Activated CD4-positive, alpha-beta T cell treated with anti-CD3 and anti-CD28 coated beads, Interleukin-2, amount 50 U/mL, for 24 hours (primary cell): ENCODE results near the gene CDYL2.
"Not testable (repeated sequence)": the region's sequence is repeated elsewhere in the genome, so short reads cannot be mapped to it uniquely, and the experiment has no call there.

ENCODE experiments used
- DNase-seq, 2 donors: peaks; one replicate each; pipeline ENCODE4 v3.0.0-alpha.2; 2020; ENCODE audit warnings: low read depth in 1 of 2, low spot score in 1 of 2

Gene CDYL2, protein sequence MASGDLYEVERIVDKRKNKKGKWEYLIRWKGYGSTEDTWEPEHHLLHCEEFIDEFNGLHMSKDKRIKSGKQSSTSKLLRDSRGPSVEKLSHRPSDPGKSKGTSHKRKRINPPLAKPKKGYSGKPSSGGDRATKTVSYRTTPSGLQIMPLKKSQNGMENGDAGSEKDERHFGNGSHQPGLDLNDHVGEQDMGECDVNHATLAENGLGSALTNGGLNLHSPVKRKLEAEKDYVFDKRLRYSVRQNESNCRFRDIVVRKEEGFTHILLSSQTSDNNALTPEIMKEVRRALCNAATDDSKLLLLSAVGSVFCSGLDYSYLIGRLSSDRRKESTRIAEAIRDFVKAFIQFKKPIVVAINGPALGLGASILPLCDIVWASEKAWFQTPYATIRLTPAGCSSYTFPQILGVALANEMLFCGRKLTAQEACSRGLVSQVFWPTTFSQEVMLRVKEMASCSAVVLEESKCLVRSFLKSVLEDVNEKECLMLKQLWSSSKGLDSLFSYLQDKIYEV

DNA sequence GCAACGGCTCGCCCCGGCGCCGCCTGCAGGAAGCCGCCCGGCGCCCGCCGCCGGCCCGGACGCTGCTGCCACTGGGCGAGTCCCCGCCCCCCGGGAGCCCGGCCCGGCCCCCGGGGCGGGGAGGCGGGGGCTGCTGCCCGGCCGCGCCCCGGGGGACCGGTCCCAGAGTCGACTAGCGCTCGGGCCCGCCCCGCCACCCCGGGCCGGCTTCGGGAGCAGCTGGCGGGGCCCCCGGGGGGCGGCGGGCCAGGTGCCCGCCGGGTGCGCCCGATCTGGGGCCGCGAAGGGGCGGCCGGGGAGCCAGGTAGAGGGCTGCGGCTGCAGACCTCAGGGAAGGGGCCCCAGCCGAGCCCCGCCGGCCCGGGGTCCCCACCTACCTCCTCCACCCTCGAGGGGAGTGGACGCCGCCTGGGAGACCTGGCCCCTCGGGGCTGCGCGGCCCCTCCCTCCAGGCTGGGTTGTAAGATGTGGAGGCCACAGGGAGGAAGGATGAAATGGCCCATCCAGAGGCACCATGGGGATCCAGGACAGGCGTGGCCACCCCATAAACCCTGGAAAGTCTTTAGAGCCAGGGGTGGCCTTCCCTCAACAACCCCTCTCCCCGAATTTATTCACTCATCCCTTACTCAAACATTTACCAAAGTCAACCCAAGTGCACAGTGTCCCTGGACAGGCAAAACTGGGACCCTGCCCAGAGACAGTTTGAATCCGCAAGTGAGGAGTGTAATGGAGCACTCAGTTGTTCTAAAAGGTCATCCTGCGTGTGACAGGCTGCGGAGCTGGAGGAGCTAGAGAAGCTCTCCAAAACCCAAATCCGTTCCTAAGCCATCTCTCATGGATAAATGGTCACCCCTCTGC is at the start of gene CDYL2:
TSS of gene CDYL2 (minus strand) at position 73 of the 858 bp plus-strand sequence. CDS start 425 bp downstream, outside the sequence.
- no peak for DNase-seq

- DNase-seq, result no peak
These were observed 48.0 kb upstream of the CDYL2 start for GRCh38 chr16:80852261-80852872.

GRCh38 chr16:80851831-80852230 is 47.4 kb upstream of the CDYL2 start:
- DNase-seq, result no peak

DNA sequence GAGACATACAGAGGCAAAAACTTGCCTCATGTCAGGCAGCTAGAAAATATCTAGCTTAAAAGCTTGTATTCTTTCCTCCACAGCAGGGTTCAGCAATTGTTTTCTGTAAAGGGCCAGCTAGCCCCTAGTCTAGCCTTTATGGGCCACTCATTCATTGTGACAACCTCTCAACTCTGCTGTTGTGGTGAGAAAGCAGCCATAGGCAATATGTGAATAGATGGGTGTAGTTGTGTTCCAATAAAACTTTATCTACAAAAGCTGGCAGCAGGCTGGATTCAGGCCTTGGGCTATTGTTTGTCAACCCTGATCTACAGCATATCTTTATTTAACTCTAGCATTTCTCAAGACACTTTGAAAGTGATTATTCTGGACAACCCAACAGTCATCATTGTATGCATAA is 46.4 kb upstream of the CDYL2 start:
- no peak for DNase-seq

- no peak for DNase-seq
These were observed 44.5 kb upstream of the CDYL2 start for GRCh38 chr16:80848862-80849261.

DNA sequence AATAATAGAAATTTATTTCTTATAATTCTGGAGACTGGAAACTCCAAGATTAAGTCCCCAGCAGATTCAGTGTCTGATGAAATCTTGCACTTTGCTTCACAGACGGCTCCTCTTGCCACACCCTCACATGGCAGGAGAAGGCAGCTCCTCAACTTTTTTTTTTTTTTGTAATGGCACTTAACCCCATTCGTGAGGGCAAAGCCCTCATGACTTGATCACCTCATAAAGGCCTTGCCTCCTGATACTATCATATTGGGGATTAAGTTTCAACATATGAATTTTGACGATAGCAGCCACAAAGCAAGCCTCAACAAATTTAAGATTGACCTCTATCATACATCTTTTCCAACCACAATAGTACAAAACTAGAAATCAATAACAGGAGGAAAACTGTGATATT is 42.3 kb upstream of the CDYL2 start:
- no peak for DNase-seq

- no peak for DNase-seq
These were observed 41.9 kb upstream of the CDYL2 start for GRCh38 chr16:80846275-80846674.

DNA sequence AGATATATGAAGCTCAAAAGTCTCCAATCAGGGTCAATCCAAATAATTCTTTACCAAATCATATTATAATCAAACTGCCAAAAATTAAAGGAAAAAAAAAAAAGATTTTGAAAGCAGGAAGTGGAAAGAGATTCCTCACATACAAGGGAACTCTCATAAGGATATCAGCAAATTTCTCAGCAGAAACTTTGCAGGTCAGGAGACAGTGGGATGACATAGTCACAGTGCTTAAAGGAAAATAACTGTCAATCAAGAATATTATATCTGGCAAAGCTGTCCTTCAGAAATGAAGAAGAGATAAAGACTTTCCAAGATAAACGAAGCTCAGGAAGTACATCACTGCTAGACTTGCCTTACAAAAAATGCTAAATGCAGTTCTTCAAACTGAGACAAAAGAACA is 40.0 kb upstream of the CDYL2 start:
- no peak for DNase-seq

- no peak for DNase-seq
These were observed 36.8 kb upstream of the CDYL2 start for GRCh38 chr16:80841231-80841630.

GRCh38 chr16:80837533-80838147 is 33.2 kb upstream of the CDYL2 start:
- DNase-seq, result no peak

- DNase-seq, result no peak
These were observed 32.4 kb upstream of the CDYL2 start for GRCh38 chr16:80836846-80837245.

DNA sequence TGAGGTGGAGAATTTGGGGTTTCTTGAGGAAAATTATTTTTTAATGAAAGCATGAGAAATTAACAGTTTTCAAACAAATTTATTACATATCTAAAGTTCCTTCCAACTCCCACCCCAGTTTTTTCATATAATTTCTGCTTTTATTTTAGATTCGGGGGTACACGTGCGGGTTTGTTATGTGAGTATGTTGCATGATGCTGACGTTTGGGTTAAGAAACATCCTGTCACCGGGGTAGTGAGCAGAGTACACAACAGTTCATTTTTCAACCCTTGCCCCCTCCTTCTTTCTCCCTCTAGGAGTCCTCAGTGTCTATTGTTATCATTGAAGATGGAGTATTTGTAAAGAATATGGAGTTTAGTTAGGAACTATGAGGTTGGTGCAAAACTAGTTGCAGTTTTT is 31.8 kb upstream of the CDYL2 start:
- no peak for DNase-seq

- DNase-seq, result no peak
These were observed 26.6 kb upstream of the CDYL2 start for GRCh38 chr16:80831039-80831438.

- DNase-seq, result no peak
These were observed 24.1 kb upstream of the CDYL2 start for GRCh38 chr16:80828495-80828894.

- DNase-seq, result no peak
These were observed 22.6 kb upstream of the CDYL2 start for GRCh38 chr16:80827007-80827406.

DNA sequence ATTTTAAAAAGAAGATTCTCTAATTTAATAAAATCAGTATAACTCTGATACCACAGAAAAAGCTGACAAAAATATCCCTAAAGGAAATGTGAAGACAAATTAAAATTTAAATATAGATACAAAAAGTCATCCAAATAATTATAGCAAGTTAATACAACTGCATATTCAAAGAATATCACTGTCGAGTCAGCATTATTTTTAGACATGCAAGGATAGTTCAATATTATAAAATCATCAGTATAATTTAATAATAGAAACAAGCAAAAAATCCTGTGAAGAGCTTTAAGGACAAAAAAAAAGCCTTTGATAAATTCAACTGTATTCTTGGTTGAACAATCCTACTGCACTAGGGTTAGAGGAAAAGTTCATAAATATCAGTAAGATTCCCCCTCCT is 21.0 kb upstream of the CDYL2 start:
- no peak for DNase-seq

DNA sequence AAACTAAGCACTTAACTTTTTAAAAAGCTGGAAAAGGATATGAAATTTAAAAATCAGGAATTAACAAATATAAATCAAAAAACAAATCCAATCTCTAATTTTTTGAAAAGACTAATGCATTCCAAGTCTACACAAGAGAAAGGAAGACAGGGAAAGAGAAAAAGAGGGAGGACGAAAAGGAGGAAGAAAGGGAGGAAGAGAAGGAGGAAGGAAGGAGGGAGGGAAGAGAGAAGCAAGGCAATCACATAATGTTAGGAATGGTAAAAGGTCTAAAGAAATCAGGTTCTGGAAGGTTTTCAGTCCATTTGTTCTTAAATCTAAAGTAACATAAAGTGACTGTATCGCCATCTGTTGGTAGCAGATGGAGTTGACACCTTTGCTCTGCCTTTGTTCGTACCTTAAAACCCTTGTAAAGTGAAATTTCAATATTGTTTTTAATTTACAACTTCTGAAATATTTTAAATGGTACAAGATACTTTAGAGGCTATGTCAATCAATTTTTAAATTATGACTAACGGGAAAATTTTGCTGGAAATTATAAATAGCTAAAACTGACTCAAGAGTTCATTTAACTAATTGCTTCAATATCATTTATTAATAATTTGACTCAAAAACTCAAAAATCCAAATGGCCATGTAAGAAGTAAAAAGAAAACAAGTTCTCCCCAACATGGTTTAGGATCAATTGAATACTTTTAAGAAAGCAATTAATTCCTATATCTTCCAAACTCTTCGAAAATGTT is 20.4 kb upstream of the CDYL2 start:
- DNase-seq, result peak in 1 of 2 donors; percentile 27

- DNase-seq, result no peak
These were observed 15.6 kb upstream of the CDYL2 start for GRCh38 chr16:80819988-80820387.

DNA sequence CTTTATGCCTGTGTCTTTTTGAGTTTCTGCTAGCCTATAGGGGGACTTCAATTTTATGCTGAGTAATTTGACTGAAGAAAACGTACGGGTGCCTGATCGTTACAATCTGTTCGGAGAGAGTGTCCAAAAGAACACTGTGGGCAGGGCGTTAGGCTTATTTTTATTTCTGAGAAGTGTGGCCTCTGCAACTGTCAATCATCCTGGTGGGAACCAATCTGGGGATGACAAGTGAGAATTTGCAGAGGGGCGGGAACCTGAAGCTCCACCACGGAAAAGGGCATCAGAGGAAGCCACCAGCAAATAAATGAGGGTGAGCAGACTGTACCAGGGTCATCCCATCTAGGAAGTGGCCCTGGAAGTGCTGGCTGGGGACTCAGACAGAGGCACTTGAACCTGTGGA is 12.0 kb upstream of the CDYL2 start:
- DNase-seq, result no peak

DNA sequence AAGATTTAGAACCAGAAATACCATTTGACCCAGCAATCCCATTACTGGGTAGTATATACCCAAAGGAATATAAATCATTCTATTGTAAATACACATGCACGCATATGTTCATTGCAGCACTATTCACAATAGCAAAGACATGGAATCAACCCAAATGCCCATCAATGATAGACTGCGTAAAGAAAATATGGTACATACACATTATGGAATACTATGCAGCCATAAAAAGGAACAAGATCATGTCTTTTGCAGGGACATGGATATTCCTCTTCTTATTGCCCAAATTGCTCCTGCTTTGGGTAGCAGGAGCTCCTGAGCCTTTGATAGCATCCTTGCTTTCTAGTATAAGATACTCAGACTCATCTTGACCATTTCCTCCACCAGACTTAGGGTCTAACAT is 10.9 kb upstream of the CDYL2 start:
- DNase-seq, result not testable (repeated sequence)

- no peak for DNase-seq
These were observed 8.2 kb upstream of the CDYL2 start for GRCh38 chr16:80812593-80812992.
